Neural progenitor cell (in vitro differentiated cells): ENCODE results near the gene UGT1A8.

ENCODE experiments used
- CTCF ChIP-seq: fragments of 200-600 bp; sonication (generic); IDR thresholded peaks from 2 replicates; pipeline ENCODE4 v1.5.1; 2017; ENCODE audit warnings: antibody characterized with exemption, mild to moderate bottlenecking
- EZH2 ChIP-seq: fragments of 200-600 bp; sonication (generic); IDR thresholded peaks from 2 replicates; pipeline ENCODE4 v1.6.1; 2017; ENCODE audit warnings: antibody characterized with exemption, mild to moderate bottlenecking, moderate library complexity
- EZH2phosphoT487 ChIP-seq: fragments of 200-600 bp; sonication (generic); IDR thresholded peaks from 2 replicates; pipeline ENCODE4 v1.6.1; 2017; ENCODE audit warnings: antibody characterized with exemption

GRCh38 chr2:233602076-233602475 lies 15.4 kb upstream of the UGT1A8 start:
- TF ChIP-seq CTCF, result no peak
- TF ChIP-seq EZH2phosphoT487, result no peak
- TF ChIP-seq EZH2, result no peak
